Stimulated activated CD4-positive, alpha-beta T cell treated with anti-CD3 and anti-CD28 coated beads, Interleukin-2, amount 100 ng/mL, for 48 hours (primary cell): Measurements from ENCODE around the gene ABCA12.
"Not testable (repeated sequence)": the region's sequence is repeated elsewhere in the genome, so short reads cannot be mapped to it uniquely, and the experiment has no call there.

ENCODE experiments used
- DNase-seq, 2 donors: peaks; one replicate each; pipeline ENCODE4 v3.0.0-alpha.2; 2020

ABCA12 gene

GRCh38 chr2:215138479-215138878, at the start of gene ABCA12:
Gene ABCA12, minus strand, starts transcription at chr2:215138626. Its CDS starts 418 bp downstream, at chr2:215138208.
- DNase-seq = no peak

- DNase-seq = no peak
These were observed 49.7 kb upstream of the ABCA12 start for GRCh38 chr2:215188078-215188477.

- DNase-seq = no peak
These were observed 47.6 kb upstream of the ABCA12 start for GRCh38 chr2:215186021-215186420.

- DNase-seq = no peak
These were observed 39.7 kb upstream of the ABCA12 start for GRCh38 chr2:215178121-215178520.

- no peak for DNase-seq
These were observed 33.4 kb upstream of the ABCA12 start for GRCh38 chr2:215171796-215172195.

GRCh38 chr2:215171151-215171550, 32.7 kb upstream of the ABCA12 start:
- DNase-seq = no peak

- DNase-seq = not testable (repeated sequence)
These were observed 28.1 kb upstream of the ABCA12 start for GRCh38 chr2:215166505-215166904.

GRCh38 chr2:215163319-215163718, 24.9 kb upstream of the ABCA12 start:
- not testable (repeated sequence) for DNase-seq

GRCh38 chr2:215161301-215161829, 22.9 kb upstream of the ABCA12 start:
- no peak for DNase-seq

GRCh38 chr2:215160081-215160480, 21.7 kb upstream of the ABCA12 start:
- DNase-seq = no peak

- DNase-seq = no peak
These were observed 18.0 kb upstream of the ABCA12 start for GRCh38 chr2:215156453-215156852.

GRCh38 chr2:215149894-215150293, 11.5 kb upstream of the ABCA12 start:
- no peak for DNase-seq

GRCh38 chr2:215149486-215149885, 11.1 kb upstream of the ABCA12 start:
- DNase-seq = no peak

- DNase-seq = no peak
These were observed 10.6 kb upstream of the ABCA12 start for GRCh38 chr2:215149060-215149459.

GRCh38 chr2:215145611-215146010, 7.2 kb upstream of the ABCA12 start:
- no peak for DNase-seq

GRCh38 chr2:215144106-215144875, 5.9 kb upstream of the ABCA12 start:
- DNase-seq = no peak

GRCh38 chr2:215143458-215143857, 5.0 kb upstream of the ABCA12 start:
- DNase-seq = no peak

- no peak for DNase-seq
These were observed 3.3 kb upstream of the ABCA12 start for GRCh38 chr2:215141706-215142105.

GRCh38 chr2:215140166-215140707, 1.8 kb upstream of the ABCA12 start:
- DNase-seq = no peak

GRCh38 chr2:215137741-215138340, 585 bp downstream of the ABCA12 start:
- DNase-seq = no peak

GRCh38 chr2:215137329-215137686, 1.1 kb downstream of the ABCA12 start:
- DNase-seq = no peak

GRCh38 chr2:215136669-215137328, 1.6 kb downstream of the ABCA12 start:
- DNase-seq = peak in 1 of 2 donors; percentile 0

GRCh38 chr2:215120401-215120800, 18.0 kb downstream of the ABCA12 start:
- no peak for DNase-seq

GRCh38 chr2:215119847-215120246, 18.6 kb downstream of the ABCA12 start:
- no peak for DNase-seq
